Skeletal muscle satellite cell (primary cell): ENCODE data around the gene MMP14.

ENCODE experiments used
- H3K27me3 ChIP-seq: 2 replicates; pipeline ENCODE4 v1.7.0; 2013; ENCODE audit warnings: low read length; ENCODE audit not compliant: control insufficient read depth, insufficient read depth
- H3K36me3 ChIP-seq: 2 replicates; pipeline ENCODE4 v1.7.0; 2013; ENCODE audit warnings: mild to moderate bottlenecking, control low read depth, low read length; ENCODE audit not compliant: insufficient read depth
- H3K4me1 ChIP-seq: 2 replicates; pipeline ENCODE4 v1.7.0; 2013; ENCODE audit warnings: low read length; ENCODE audit not compliant: control insufficient read depth, insufficient read depth
- H3K4me2 ChIP-seq: 2 replicates; pipeline ENCODE4 v1.7.0; 2013; ENCODE audit warnings: mild to moderate bottlenecking, low read length
- H3K4me3 ChIP-seq: 2 replicates; pipeline ENCODE4 v1.7.0; 2013; ENCODE audit warnings: low read length
- H3K9ac ChIP-seq: 2 replicates; pipeline ENCODE4 v1.7.0; 2013; ENCODE audit warnings: mild to moderate bottlenecking, low read depth, low read length, moderate library complexity
- H3K9me3 ChIP-seq: replicated peaks from 2 replicates; pipeline ENCODE4 v1.7.0; 2013; ENCODE audit warnings: mild to moderate bottlenecking, control low read depth, low read length

MMP14 gene

DNA sequence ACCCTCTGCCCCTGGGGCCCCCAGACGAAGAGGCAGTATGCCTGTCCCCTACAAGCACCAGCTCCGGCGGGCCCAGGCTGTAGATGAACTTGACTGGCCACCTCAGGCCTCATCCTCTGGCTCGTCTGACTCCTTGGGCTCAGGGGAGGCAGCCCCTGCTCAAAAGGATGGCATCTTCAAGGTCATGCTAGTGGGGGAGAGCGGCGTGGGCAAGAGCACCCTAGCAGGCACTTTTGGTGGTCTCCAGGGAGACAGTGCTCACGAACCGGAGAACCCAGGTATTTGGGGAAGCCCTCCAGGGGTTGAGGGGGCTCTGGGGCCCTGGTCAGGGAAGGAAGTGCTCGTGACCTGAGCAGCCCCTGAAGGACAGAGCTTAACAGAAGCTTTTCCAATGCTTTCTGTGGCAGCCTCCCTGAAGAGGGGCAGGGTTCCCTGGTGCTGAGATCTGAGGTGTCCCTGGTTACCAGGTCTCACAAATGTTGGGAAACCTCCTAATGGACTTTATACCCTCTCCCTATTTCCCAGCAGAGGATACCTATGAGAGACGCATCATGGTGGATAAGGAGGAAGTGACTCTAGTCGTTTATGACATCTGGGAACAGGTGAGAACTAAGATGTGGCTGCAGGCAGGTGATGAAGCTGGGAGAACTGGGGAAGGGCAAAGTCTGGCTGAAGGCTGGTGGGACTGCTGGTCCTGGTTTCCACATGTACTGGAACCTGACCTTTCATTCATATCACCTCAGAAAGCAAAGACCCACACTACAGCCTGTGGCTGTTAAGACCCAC is 48.5 kb downstream of the MMP14 start:
- no peak overlapping the region for H3K4me3 ChIP-seq
- H3K27me3 ChIP-seq = no peaks in the 10 kb centered on the region

DNA sequence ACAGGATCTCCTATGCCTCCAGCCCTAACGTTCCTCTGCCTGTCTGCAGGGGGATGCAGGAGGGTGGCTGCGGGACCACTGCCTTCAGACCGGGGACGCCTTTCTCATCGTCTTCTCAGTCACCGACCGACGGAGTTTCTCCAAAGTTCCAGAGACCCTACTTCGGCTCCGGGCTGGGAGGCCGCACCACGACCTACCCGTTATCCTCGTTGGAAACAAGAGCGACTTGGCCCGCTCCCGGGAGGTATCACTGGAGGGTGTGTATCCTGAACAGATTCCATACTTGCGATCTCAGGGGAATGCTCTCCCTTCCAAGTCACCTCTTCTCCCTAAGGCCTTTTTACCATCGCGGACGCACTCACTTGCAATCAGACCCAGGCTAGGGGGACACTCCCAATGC is 49.6 kb downstream of the MMP14 start:
- no peaks in the 10 kb centered on the region for H3K27me3 ChIP-seq
- H3K36me3 ChIP-seq = no peaks in the 10 kb centered on the region
- no peak overlapping the region for H3K9ac ChIP-seq
- peak overlapping the region; percentile 79 for H3K4me2 ChIP-seq
- H3K4me3 ChIP-seq = no peak overlapping the region
- peaks cover 16% of the 10 kb centered on the region for H3K4me1 ChIP-seq
- no peaks in the 10 kb centered on the region for H3K9me3 ChIP-seq

More for the DNA sequence above, 48.5 kb downstream of the MMP14 start:
- H3K9me3 ChIP-seq = no peaks in the 10 kb centered on the region
- no peak overlapping the region for H3K4me2 ChIP-seq
- H3K9ac ChIP-seq = no peak overlapping the region
- peaks cover 16% of the 10 kb centered on the region for H3K4me1 ChIP-seq
- no peaks in the 10 kb centered on the region for H3K36me3 ChIP-seq

DNA sequence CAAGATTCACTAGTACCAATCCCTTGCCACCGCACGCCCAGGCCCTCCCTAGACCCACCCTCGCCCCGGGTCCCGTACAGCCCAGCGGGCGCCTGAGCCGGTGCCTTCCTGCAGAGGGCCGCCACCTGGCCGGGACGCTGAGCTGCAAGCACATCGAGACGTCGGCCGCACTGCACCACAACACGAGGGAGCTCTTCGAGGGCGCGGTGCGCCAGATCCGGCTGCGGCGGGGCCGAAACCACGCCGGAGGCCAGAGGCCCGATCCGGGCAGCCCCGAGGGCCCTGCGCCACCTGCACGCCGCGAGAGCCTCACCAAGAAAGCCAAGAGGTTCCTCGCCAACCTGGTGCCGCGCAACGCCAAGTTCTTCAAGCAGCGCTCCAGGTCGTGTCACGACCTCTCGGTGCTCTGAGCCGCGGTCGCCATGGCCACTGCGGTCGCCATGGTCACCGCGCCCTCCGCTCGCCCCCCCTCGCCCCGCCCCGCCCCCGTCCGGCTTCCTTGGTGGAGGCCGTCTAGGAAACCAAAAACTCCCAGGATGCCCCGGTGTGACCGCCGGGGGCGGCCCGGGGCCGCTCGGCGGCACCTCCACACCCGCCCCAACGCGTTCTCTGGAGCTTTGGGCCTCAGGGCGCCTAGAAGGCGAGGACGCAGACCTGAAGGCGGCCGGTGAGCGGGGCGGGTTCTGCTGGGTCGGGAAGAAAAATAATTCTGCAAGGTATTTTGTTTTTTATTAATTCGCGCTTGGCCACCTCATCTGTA is 50.3 kb downstream of the MMP14 start:
- Histone ChIP-seq H3K4me3 (peak overlapping the region; percentile 68), H3K9me3 (no peaks in the 10 kb centered on the region), H3K4me1 (peaks cover 16% of the 10 kb centered on the region), H3K27me3 (no peaks in the 10 kb centered on the region), H3K4me2 (peak overlapping the region; percentile 79), H3K36me3 (no peaks in the 10 kb centered on the region), H3K9ac (peak overlapping the region; percentile 79)

DNA sequence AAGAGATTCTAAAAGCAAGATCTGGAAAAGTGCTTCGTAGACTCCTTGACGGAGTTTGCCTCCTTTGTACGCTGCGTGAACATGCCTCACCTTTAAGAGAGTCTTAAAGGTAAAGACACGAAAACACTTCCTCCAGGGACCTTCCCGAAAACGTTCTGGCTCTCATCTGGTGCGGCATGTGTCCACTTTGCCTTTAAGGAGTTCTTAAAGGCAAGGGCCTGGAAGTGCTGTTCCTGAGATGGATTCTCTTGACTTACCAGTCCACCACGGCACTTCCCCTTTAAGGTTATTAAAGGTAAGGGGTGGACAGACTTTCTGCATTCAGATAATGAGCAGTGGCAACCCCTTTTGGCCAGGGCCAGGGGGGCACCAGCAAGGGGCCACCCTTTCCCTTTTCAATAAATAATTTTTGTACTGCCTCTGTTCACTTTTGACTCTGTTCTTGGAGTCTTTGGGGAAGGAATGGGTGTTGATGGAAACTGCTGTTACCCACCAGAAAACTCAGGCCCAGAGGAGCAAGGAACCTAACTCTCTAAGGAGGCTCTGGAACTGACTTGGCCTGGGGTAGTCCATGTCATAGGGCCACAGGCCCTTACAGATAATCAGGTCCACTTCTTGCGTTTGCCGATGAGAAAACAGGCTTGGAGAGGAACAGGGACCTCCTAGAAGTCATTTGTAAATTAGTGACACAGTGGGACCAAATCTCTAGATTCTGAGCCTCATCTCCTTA is 51.0 kb downstream of the MMP14 start:
- Histone ChIP-seq H3K9me3 (no peaks in the 10 kb centered on the region), H3K36me3 (no peaks in the 10 kb centered on the region), H3K27me3 (no peaks in the 10 kb centered on the region), H3K4me3 (peak overlapping the region; percentile 68), H3K9ac (peak overlapping the region; percentile 79), H3K4me1 (peaks cover 16% of the 10 kb centered on the region), H3K4me2 (peak overlapping the region; percentile 79)

DNA sequence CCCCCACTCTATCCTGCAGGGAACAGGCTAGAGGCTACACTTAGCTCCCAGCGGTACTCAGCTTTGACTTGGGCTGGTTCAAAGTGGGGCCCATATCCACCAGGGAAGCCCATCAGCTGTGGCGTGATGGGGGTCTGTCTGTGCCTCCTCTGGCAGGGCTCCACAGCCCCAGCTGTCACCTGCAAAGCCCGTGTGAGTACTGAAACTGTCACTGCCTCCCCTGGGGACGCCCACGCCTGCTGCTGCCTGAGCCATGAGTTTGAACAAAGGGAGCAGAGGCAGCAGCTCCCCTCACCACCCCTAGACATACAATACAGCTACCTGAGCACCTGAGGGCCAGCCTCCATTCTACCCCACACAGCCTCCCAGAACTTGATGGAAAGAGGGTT is 51.6 kb downstream of the MMP14 start:
- H3K4me3 ChIP-seq = peak overlapping the region; percentile 68
- no peaks in the 10 kb centered on the region for H3K36me3 ChIP-seq
- peak overlapping the region; percentile 79 for H3K4me2 ChIP-seq
- H3K4me1 ChIP-seq = peaks cover 16% of the 10 kb centered on the region
- no peaks in the 10 kb centered on the region for H3K9me3 ChIP-seq
- H3K9ac ChIP-seq = peak overlapping the region; percentile 79
- H3K27me3 ChIP-seq = no peaks in the 10 kb centered on the region

DNA sequence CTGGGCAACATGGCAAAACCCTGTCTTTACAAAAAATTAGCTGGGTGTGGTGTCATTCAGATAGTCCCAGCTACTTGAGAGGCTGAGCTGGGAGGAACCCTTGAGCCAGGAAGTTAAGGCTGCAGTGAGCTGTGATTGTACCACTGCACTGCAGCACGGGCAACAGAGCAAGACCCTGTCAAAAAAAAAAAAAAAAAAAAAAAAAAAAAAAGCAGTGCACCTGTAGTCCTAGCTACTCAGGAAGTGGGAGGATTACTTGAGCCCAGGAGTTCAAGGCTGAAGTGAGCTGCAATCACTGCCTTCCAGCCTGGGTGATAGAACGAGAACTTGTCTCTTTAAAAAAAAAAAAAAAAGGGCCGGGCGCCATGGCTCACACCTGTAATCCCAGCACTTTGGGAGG is 52.3 kb downstream of the MMP14 start:
- H3K4me3 ChIP-seq = no peak overlapping the region
- H3K4me1 ChIP-seq = peaks cover 16% of the 10 kb centered on the region
- no peak overlapping the region for H3K9ac ChIP-seq

DNA sequence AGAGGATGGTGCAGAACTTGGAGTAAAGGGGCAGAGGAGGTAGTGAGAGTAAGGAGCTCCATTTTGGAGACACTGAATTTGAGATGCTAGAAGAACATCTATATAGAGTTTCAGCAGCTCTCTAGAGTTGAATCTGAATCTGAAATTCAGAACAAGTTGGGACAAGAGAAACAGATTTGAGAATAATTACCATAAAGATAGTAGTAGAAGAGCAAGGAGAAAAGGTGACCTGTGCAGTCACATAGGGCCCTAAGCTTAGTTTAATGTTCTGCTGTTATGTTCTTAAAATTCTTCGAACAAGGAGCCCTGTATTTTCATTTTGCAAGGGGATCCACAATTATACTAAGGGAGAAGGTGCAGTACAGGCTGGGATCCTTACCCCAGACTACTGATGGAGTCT is 54.0 kb downstream of the MMP14 start:
- Histone ChIP-seq H3K9ac (no peak overlapping the region), H3K27me3 (no peaks in the 10 kb centered on the region), H3K4me3 (no peak overlapping the region), H3K9me3 (no peaks in the 10 kb centered on the region), H3K4me1 (peaks cover 16% of the 10 kb centered on the region), H3K4me2 (no peak overlapping the region), H3K36me3 (no peaks in the 10 kb centered on the region)

More for the DNA sequence above, 52.3 kb downstream of the MMP14 start:
- Histone ChIP-seq H3K4me2 (no peak overlapping the region), H3K36me3 (no peaks in the 10 kb centered on the region), H3K27me3 (no peaks in the 10 kb centered on the region), H3K9me3 (no peaks in the 10 kb centered on the region)

DNA sequence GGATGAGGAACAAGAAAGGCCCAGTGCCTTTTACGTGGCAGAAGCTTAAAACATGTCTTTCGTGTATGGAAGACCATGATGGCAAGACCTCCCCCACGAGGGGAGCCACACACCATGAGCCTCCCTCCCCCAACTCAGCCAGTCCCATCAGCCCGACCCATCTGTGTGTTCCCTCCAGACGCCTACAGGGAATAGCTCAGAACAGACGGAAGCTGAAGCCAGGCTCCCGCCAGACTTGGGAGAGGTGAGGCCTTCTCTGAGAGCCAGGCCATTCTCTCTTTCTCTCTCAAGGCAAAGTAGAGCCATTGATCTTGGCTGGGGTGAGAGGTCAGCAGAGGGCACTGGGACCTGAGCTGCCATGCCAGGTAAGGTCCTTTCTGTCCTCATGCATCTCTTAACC is 56.1 kb downstream of the MMP14 start:
- no peak overlapping the region for H3K4me3 ChIP-seq
- no peak overlapping the region for H3K9ac ChIP-seq
- H3K36me3 ChIP-seq = no peaks in the 10 kb centered on the region
- no peaks in the 10 kb centered on the region for H3K27me3 ChIP-seq
- H3K9me3 ChIP-seq = no peaks in the 10 kb centered on the region
- peaks cover 7% of the 10 kb centered on the region for H3K4me1 ChIP-seq
- no peak overlapping the region for H3K4me2 ChIP-seq

DNA sequence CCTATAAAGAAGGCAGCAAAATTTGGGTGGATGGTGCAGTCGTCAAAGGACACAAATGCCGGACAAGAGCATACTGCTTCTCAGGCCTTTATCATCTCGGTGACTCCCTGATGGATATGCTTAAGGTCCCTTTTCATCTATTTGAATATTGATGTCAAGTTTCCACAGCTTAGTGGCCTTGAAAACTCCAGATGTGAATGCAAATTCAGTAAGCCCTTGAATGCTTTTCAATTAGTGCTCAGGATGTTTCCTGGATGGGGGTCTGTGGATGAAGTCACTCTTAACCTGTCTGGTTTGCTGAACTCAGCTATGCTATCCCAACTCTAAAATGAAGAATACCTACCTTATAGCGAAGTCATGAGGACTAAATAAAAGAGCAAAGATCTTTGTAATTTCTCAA is 57.3 kb downstream of the MMP14 start:
- H3K36me3 ChIP-seq = no peaks in the 10 kb centered on the region

DNA sequence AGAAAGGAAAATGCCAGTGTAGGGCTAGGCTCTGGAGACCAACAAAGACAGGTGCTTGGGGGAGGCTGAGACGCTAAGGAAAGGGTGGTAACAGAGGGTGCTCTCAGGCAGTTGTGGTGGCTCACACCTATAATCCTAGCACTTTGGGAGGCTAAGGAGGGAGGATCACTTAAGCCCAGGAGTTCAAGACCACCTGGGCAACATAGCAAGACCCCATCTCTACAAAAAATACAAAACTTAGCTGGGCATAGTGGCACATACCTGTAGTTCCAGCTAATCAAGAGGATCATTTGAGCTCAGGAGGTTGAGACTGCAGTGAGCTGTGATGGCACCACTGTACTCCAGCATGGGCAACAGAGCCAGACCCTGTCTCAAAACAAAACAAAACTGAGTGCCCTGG is 59.0 kb downstream of the MMP14 start:
- H3K36me3 ChIP-seq = no peaks in the 10 kb centered on the region
- no peak overlapping the region for H3K4me3 ChIP-seq
- H3K9ac ChIP-seq = no peak overlapping the region
- H3K4me1 ChIP-seq = peaks cover 19% of the 10 kb centered on the region
- H3K27me3 ChIP-seq = no peaks in the 10 kb centered on the region
- no peak overlapping the region for H3K4me2 ChIP-seq
- no peaks in the 10 kb centered on the region for H3K9me3 ChIP-seq

More for the DNA sequence above, 57.3 kb downstream of the MMP14 start:
- H3K9ac ChIP-seq = no peak overlapping the region
- H3K9me3 ChIP-seq = no peaks in the 10 kb centered on the region
- H3K27me3 ChIP-seq = no peaks in the 10 kb centered on the region
- no peak overlapping the region for H3K4me3 ChIP-seq
- H3K4me1 ChIP-seq = peaks cover 11% of the 10 kb centered on the region
- H3K4me2 ChIP-seq = no peak overlapping the region

DNA sequence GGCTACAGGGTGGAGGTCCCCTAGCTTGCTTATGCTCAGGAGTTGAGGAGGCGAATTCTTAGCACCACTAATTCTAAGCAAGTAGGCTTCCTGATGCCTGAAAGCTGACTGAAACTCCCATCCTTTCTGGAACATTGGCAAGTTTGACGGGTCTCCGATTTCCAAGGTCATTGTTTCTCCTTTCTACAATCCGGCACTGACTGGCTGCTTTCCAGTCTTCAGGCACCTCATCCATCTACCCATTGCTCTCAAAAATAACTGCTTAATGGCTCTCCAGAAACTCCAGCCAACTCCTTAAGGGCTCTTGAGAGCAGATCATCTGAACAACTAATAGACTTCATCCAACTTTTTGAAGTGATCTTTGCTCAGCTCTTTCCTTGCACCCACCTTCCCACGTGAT is 60.0 kb downstream of the MMP14 start:
- H3K4me2 ChIP-seq = no peak overlapping the region
- no peak overlapping the region for H3K9ac ChIP-seq
- H3K4me3 ChIP-seq = no peak overlapping the region
- H3K27me3 ChIP-seq = no peaks in the 10 kb centered on the region
- peaks cover 10% of the 10 kb centered on the region for H3K36me3 ChIP-seq
- no peaks in the 10 kb centered on the region for H3K9me3 ChIP-seq
- H3K4me1 ChIP-seq = peaks cover 19% of the 10 kb centered on the region
